ENCODE data around the gene RIPPLY2. TPM values are rescaled to one million over a fixed set of nuclear protein-coding genes. Genes with fewer than 3 reads are reported as not detected.
A peak's percentile ranks its signal among the peaks of the same experiment; 100 is the strongest.
"Not testable (repeated sequence)": the region's sequence is repeated elsewhere in the genome, so short reads cannot be mapped to it uniquely, and the experiment has no call there.

The RIPPLY2 gene, protein sequence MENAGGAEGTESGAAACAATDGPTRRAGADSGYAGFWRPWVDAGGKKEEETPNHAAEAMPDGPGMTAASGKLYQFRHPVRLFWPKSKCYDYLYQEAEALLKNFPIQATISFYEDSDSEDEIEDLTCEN
- polyA plus RNA-seq (2011; rRNA removed): not detected in 2 replicates
- not detected in 2 replicates for polyA minus RNA-seq (2011; rRNA and poly(A)+ RNA removed)

DNA sequence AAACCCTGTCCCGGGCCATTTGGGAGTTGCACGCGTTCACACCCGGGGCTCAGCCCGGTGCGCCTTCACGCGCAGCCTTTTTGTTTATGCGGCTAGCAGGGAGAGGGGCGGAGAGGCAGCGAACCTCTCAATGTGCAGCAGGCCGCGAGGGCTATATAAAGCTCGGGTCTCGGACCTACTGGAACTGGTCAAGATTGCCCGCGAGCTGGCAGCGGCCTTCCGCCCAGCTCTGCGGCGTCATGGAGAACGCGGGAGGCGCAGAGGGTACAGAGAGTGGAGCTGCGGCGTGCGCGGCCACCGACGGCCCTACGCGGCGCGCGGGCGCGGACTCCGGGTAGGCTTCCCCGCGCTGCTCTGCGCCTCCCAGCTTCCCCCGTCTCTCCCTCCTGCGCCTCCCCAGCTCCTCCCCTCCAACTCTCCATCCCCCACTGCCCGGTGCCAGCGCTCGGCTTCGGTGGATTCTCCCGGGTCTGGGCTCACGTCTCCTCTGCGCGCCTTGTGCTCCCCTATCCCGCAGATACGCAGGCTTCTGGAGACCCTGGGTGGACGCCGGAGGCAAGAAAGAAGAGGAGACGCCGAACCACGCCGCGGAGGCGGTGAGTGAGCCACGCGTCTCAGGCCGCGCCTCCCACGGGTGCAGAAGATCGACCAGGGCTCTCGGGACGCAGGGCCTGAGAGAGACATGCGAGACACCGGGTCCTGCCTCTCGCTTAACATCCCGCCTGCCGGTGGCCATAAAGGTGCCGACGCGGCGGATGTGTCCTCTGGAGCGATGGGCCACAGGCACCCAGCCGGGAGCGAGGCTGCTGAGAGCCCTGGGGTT lies at the start of gene RIPPLY2:
Gene RIPPLY2, plus strand, starts transcription at position 183 of the 823 bp plus-strand sequence. Its CDS starts 57 bp downstream, at position 240.
- TF ChIP-seq, protein P1, sequence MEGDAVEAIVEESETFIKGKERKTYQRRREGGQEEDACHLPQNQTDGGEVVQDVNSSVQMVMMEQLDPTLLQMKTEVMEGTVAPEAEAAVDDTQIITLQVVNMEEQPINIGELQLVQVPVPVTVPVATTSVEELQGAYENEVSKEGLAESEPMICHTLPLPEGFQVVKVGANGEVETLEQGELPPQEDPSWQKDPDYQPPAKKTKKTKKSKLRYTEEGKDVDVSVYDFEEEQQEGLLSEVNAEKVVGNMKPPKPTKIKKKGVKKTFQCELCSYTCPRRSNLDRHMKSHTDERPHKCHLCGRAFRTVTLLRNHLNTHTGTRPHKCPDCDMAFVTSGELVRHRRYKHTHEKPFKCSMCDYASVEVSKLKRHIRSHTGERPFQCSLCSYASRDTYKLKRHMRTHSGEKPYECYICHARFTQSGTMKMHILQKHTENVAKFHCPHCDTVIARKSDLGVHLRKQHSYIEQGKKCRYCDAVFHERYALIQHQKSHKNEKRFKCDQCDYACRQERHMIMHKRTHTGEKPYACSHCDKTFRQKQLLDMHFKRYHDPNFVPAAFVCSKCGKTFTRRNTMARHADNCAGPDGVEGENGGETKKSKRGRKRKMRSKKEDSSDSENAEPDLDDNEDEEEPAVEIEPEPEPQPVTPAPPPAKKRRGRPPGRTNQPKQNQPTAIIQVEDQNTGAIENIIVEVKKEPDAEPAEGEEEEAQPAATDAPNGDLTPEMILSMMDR (IDR thresholded peaks at IDR 0.05; ENCODE audit: low read depth, low read length): no peak
- ChIA-PET CTCF (no interaction called here), POLR2A (no interaction called here)
- Histone ChIP-seq H3K27me3 (ENCODE audit: control insufficient read depth, insufficient read depth, low read length) (peaks cover 8% of the 10 kb centered on the region), H3K4me3 (ENCODE audit: low read depth, low read length) (peak within 1 kb of the TSS; percentile 57), H3K27ac (ENCODE audit: low read depth, low read length) (no peak within 1 kb of the TSS), H3K9me3 (ENCODE audit: control insufficient read depth, insufficient read depth, low read length) (no peaks in the 10 kb centered on the region; the same call in 1 of the 2 replicates)
- DNase-seq (ENCODE audit: low read depth, low spot score): no peak

DNA sequence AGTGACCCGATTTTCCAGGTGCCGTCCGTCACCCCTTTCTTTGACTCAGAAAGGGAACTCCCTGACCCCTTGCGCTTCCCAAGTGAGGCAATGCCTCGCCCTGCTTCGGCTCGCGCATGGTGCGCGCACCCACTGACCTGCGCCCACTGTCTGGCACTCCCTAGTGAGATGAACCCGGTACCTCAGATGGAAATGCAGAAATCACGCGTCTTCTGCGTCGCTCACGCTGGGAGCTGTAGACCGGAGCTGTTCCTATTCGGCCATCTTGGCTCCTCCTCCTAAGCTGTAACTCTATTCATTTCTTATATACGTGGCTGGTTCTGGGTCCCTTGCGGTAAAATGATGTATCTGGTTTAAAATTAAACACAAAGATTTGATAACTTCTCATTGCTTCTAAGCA lies 49.7 kb upstream of the RIPPLY2 start:
- H3K27me3 ChIP-seq (ENCODE audit: control insufficient read depth, insufficient read depth, low read length); DNase-seq (ENCODE audit: low read depth, low spot score); POLR2A ChIA-PET; H3K9me3 ChIP-seq (ENCODE audit: control insufficient read depth, insufficient read depth, low read length); H3K27ac ChIP-seq (ENCODE audit: low read depth, low read length); CTCF ChIA-PET; H3K4me3 ChIP-seq (ENCODE audit: low read depth, low read length): not testable (repeated sequence)

DNA sequence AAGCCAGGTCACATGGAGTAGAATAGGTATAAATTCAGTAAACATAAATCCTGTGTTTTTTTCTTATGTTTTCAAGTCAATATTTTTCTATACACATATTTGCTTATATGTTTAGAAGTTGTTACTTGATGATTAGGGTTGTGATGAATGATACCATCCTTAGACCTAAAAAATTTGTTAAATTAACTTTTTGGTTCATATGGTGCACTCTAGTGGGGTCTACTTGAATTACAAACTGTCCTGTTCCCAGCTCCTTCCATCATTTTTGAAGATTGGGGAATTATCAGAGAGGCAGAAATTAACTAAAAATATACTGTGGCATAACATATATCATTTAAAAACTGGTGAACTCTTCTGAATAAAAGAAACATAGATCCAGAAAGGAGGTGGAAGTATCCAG lies 48.3 kb upstream of the RIPPLY2 start:
- TF ChIP-seq, protein P1 (IDR thresholded peaks at IDR 0.05; ENCODE audit: low read depth, low read length): no peak
- CTCF ChIA-PET: no interaction called here
- Histone ChIP-seq H3K4me3 (ENCODE audit: low read depth, low read length) (no peak overlapping the region), H3K27me3 (ENCODE audit: control insufficient read depth, insufficient read depth, low read length) (no peaks in the 10 kb centered on the region), H3K9me3 (ENCODE audit: control insufficient read depth, insufficient read depth, low read length) (no peaks in the 10 kb centered on the region), H3K27ac (ENCODE audit: low read depth, low read length) (no peak overlapping the region)
- DNase-seq (ENCODE audit: low read depth, low spot score): no peak
- POLR2A ChIA-PET: no interaction called here

DNA sequence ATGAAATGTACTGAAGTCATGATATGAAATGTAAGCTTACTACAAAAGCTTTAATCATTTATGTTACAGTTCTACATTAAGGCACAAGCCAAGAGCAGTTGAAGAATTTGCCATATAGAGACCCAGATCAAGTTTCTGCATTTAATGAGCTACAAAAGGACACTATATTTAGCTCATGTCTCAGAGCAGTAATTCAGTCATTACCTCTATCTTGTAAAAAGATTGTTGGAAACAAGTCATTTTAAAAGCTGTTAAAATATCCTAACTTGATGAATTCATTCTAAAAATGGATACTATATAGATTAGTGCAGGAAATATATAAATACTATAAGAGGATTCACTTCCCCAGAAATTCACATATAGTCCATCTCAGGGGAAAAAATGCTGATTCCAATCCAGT lies 45.2 kb upstream of the RIPPLY2 start:
- TF ChIP-seq, protein P1 (IDR thresholded peaks at IDR 0.05; ENCODE audit: low read depth, low read length): no peak
- POLR2A ChIA-PET: no interaction called here

DNA sequence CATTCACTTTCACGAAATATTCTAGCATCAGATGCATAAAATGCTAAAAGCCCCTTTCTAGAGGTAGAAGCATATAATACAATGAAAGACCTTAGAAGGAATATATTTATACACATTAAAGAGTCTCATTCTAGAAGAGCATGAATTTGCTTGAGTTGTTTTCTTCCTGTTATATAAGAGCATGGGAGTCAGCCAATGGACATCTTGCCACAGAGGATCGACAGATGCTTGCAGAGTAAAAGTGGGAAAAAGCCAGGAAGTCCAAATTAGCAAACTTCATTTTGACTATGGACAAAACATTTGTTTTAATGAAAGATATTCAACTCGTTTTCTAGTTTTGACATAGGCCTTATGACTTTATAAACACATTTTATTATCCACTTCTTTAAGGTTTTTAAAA lies 44.2 kb upstream of the RIPPLY2 start:
- CTCF ChIA-PET: no interaction called here

More for the DNA sequence above, 45.2 kb upstream of the RIPPLY2 start:
- H3K9me3 ChIP-seq (ENCODE audit: control insufficient read depth, insufficient read depth, low read length): no peaks in the 10 kb centered on the region
- H3K4me3 ChIP-seq (ENCODE audit: low read depth, low read length): no peak overlapping the region
- no peak overlapping the region for H3K27ac ChIP-seq (ENCODE audit: low read depth, low read length)
- no peaks in the 10 kb centered on the region for H3K27me3 ChIP-seq (ENCODE audit: control insufficient read depth, insufficient read depth, low read length)
- no peak for DNase-seq (ENCODE audit: low read depth, low spot score)
- CTCF ChIA-PET: interaction anchor here (0.6 kb wide), 1 partner anchor 264 kb away, joined by 3 read pairs; no protein-coding TSS in a partner anchor

More for the DNA sequence above, 44.2 kb upstream of the RIPPLY2 start:
- DNase-seq (ENCODE audit: low read depth, low spot score): no peak
- Histone ChIP-seq H3K27me3 (ENCODE audit: control insufficient read depth, insufficient read depth, low read length) (no peaks in the 10 kb centered on the region), H3K9me3 (ENCODE audit: control insufficient read depth, insufficient read depth, low read length) (no peaks in the 10 kb centered on the region), H3K27ac (ENCODE audit: low read depth, low read length) (no peak overlapping the region), H3K4me3 (ENCODE audit: low read depth, low read length) (no peak overlapping the region)
- POLR2A ChIA-PET: no interaction called here
- TF ChIP-seq, protein P1 (IDR thresholded peaks at IDR 0.05; ENCODE audit: low read depth, low read length): no peak

All from AG04450 (cell line).